GM19240 (cell line): ENCODE measurements around the gene USPL1.
"Not testable (repeated sequence)": the region's sequence is repeated elsewhere in the genome, so short reads cannot be mapped to it uniquely, and the experiment has no call there.

ENCODE experiments used
- DNase-seq: peaks from one replicate; pipeline ENCODE4 v3.0.0; 2011; ENCODE audit warnings: low spot score; ENCODE audit not compliant: insufficient read length

The USPL1 gene

GRCh38 chr13:30615866-30616541 is 1.7 kb upstream of the USPL1 start:
- no peak for DNase-seq

- DNase-seq, result no peak
Measured at GRCh38 chr13:30616927-30617314, 799 bp upstream of the USPL1 start.

GRCh38 chr13:30618186-30618929 is 638 bp downstream of the USPL1 start:
- no peak for DNase-seq

GRCh38 chr13:30618930-30619279 is 1.2 kb downstream of the USPL1 start:
- DNase-seq, result no peak

GRCh38 chr13:30619731-30620130 is 2.0 kb downstream of the USPL1 start:
- DNase-seq, result no peak

- no peak for DNase-seq
Measured at GRCh38 chr13:30620941-30621340, 3.2 kb downstream of the USPL1 start.

GRCh38 chr13:30622551-30622950 is 4.8 kb downstream of the USPL1 start:
- DNase-seq, result no peak

- no peak for DNase-seq
Measured at GRCh38 chr13:30623392-30623791, 5.7 kb downstream of the USPL1 start.

- DNase-seq, result no peak
Measured at GRCh38 chr13:30624630-30625029, 6.9 kb downstream of the USPL1 start.

- DNase-seq, result no peak
Measured at GRCh38 chr13:30629527-30629926, 11.8 kb downstream of the USPL1 start.

- DNase-seq, result no peak
Measured at GRCh38 chr13:30633861-30634260, 16.1 kb downstream of the USPL1 start.

GRCh38 chr13:30634838-30635237 is 17.1 kb downstream of the USPL1 start:
- DNase-seq, result no peak

GRCh38 chr13:30638301-30638700 is 20.6 kb downstream of the USPL1 start:
- DNase-seq, result no peak

GRCh38 chr13:30639671-30640070 is 22.0 kb downstream of the USPL1 start:
- no peak for DNase-seq

- DNase-seq, result not testable (repeated sequence)
Measured at GRCh38 chr13:30641173-30641572, 23.5 kb downstream of the USPL1 start.

GRCh38 chr13:30645629-30646028 is 27.9 kb downstream of the USPL1 start:
- DNase-seq, result no peak

- no peak for DNase-seq
Measured at GRCh38 chr13:30647420-30647819, 29.7 kb downstream of the USPL1 start.

GRCh38 chr13:30647824-30648521 is 30.3 kb downstream of the USPL1 start:
- DNase-seq, result no peak

GRCh38 chr13:30648522-30649012 is 30.8 kb downstream of the USPL1 start:
- DNase-seq, result no peak

- not testable (repeated sequence) for DNase-seq
Measured at GRCh38 chr13:30651648-30652047, 33.9 kb downstream of the USPL1 start.

- no peak for DNase-seq
Measured at GRCh38 chr13:30652746-30653386, 35.1 kb downstream of the USPL1 start.

- DNase-seq, result no peak
Measured at GRCh38 chr13:30654430-30654829, 36.7 kb downstream of the USPL1 start.
